ENCODE results near the gene MMP15.

DNA sequence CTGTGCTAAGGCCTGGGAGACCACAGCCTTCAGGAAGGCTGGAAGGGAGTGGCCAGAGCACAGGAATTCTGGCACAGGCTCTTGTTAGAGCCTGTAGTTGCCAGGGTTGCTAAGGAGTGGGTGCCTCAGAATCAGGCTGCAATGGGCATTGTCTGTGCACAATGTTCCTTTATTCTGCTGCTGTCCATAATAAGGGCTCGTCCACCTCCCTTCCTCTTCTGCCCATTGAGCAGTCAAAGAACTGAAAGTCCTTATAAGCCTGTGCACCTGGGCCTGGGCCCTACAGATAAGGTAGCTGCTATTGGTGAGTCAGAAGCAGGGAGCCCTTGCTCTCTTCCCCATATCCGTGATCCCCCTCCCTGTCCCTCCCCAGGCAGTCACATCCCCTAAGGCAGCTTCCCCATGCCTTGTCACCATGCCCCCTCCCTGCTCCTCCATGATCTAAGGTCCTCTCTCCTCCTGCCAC is 49.2 kb upstream of the MMP15 start:
- TF ChIP-seq POLR2AphosphoS5 (IDR thresholded peaks at IDR 0.05; ENCODE audit: low read depth, low read length): no peak
- no peak for TF ChIP-seq POLR2A (IDR thresholded peaks at IDR 0.05; ENCODE audit: low read depth, low read length)
- no peak for TF ChIP-seq TAF1 (IDR thresholded peaks at IDR 0.05; ENCODE audit: borderline replicate concordance, low read depth, low read length)

Data from GM12892 (cell line).